DMS153 treated with DMSO at 0.1 percent for 48 hours (cell line): ENCODE data around the gene ZNF48.
A peak's percentile ranks its signal among the peaks of the same experiment; 100 is the strongest.

ENCODE experiments used
- DNase-seq: peaks from one replicate; lab custom pipeline; 2025; ENCODE audit not compliant: unreplicated experiment; lab: John Stamatoyannopoulos, UW

Gene ZNF48

DNA sequence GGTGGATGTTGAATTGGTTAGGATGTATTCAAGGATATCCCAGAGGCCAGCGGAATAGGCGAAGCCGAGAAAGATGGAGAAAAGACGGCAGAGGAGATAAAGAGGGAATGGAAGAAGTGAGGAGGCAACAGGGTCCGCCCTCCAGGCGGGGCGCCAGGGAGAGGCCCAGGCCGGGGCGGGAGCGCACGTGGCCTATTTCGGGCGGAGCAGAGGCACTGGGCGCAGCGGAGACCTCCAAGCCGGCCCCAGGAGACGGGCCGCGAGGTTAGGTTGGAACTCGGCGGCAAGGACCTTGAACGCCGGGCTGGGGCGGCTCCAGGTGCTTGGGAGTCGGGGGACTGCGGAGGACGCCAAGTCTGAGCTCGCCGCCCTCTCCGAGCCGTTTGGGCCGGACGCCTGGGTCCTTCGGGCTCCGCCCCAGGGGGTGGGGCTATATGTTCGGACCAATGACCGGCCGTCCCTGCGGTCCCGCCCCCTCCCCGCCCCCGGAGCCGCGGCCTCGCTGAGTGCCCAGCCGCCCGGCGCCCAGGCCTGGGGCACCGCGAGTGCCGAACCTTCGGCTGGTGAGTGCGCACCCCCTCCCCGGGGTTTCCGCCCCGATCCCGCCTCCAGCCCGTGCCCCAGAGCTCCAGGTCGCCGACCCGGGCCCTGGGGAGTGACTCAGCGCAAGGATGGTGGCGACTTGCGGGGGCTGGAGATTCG is 12.0 kb downstream of the ZNF48 start, which contains the start of gene ZNF771:
Gene ZNF771, plus strand, starts transcription at position 505 of the 702 bp plus-strand sequence. CDS start 448 bp downstream, outside the sequence.
- DNase-seq, result peak; percentile 86

GRCh38 chr16:30407804-30408534 is 12.7 kb downstream of the ZNF48 start:
- no peak for DNase-seq

- peak; percentile 78 for DNase-seq
Measured at GRCh38 chr16:30409125-30410060, 14.2 kb downstream of the ZNF48 start.

DNA sequence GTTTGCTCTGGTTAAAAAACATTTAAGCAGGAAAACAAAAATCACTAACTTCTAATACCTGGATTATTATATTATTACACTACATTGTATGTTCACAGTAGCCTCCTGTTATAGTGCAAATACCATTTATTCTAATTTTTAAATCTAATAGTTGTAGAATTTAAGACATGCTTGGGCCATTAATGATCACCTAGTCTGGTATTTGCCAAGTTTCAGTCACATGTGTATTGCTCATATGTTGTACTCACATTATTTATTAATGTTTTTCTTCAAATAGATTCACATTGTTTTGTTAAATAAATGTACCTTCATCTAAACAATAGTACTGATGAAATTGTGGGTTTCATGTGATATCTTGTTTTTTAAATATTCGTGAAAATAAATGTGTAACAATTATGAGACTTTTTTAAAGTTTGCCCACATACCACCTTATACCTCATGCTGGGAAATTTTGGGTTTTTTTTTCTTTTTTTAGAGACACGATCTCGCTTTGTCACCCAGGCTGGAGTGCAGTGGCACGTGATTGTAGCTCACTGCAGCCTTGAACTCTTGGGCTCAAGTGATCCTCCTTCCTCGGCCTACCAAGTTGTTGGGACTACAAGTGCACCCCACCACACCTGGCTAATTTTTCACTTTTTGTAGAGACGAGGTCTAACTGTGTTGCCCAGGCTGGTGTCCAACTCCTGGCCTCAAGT is 18.0 kb downstream of the ZNF48 start:
- no peak for DNase-seq

DNA sequence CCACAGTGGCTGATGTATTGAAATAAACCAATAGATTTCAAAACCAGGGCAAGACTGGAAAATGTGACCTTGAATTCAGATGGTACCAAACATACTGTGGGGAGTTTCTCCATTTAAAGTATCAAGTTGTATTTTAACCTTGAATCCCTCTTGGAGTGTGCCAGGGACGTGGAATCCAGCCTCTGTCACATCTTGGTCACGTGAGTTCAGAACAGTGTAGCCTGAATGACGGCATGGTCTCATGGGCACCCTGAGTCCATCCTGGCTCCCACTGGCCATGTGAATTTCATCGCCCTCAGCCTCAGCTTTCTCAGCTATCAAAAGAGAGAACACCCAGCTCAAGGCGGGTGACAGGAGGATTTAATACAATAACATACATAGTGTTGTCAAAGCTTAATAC is 18.9 kb downstream of the ZNF48 start:
- DNase-seq, result no peak

DNA sequence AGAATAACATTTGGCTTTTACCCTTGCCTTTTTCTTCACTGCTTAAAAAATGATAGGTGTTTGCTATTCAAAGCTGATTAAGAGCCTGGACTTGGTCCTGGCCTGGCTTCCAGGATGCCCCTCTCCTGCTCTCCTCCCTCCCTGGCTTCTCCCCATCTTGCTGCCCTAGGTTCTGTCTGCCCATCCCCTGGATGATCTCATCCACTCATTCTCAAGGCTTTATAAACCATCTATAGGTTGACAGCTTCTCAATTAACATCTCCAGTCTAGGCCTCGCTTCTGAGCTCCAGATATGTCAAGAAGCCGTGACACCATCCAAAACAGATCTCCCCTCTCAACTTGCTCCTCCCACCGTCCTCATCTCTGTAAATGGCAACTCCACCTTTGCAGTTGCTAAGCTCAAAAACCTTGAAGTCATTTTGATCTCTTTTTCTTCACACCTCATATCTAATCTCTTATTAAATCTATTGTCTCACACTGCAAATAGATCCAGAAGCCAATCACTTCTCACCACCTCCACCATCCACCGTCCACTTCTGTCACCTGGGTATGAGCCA is 20.9 kb downstream of the ZNF48 start:
- DNase-seq, result no peak

DNA sequence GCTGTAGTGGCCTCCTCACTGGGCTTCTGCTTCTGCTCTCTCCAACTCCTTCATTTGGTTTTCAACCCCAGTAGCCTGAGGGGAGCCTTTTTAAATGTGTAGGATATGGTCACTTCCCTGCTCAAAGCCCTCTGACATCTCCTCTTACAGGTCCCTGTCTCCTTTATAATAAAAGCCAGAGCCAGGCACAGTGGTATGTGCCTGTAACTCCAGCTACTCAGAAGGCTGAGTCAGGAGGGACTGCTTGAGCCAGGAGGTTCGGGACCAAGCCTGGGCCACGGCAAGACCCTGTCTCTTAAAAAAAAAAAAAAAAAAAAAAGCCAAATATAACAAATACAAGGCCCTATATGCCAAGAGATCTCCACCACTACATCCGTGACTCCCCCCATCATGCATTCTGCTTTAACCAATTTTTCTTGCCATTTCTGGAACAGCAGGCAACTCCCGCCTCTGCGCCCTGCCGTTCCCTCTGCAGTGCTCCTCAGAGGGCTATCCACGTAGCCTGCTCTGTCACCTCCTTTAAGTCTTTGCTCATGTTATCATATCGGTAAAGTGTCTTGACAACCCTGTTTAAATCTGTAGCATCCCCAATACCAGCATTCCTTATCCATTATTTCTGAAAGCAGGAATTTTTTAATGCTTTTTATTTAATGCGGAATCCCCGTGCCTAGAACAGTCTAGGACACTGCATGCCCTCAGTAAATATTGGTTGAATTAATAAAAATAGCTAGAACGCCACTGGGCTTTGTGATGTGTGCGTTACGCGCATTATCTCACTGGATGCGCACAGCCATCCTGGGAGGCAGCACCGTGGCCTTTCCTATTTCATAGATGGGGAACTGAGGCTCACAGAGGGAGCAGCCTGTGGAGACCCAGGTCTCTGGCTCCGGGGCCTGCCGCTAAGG is 21.7 kb downstream of the ZNF48 start:
- DNase-seq, result no peak

GRCh38 chr16:30417529-30418349 is 22.5 kb downstream of the ZNF48 start:
- peak; percentile 88 for DNase-seq

- DNase-seq, result no peak
Measured at GRCh38 chr16:30418350-30419181, 23.3 kb downstream of the ZNF48 start.

DNA sequence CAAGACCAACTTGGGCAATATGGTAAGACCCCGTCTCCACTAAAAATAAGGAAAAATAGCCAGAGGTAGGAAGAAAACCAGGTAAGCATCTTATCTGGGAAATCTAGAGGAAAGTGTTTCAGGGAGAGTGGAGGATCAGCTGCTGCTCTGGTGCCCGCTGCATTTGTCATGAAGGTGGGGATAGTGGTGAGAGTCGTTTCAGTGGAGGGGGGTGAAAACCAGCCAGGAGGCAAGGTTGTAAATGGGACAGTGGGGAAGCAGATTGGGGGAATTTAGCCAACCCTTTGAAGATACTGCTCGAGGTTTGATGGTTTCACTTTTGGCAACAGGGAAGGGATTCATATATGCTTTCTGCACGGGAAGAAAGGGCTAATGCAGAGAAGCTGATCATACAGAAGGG is 25.8 kb downstream of the ZNF48 start:
- DNase-seq, result no peak

- DNase-seq, result no peak
Measured at GRCh38 chr16:30428055-30428454, 32.8 kb downstream of the ZNF48 start.

DNA sequence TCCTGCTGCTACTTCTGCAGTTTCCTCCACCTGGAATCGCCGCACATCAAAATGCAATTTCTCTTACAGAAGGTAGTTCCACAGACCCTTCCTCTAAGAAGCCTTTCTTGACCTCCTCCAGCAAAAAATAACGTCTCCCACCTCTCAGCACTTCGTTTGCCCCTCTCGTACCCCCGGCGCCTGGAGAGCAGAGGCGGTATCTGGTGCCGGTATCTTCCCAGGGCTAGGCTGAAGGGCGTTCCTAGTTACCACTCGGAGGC is 34.1 kb downstream of the ZNF48 start:
- no peak for DNase-seq

- DNase-seq, result peak; percentile 99
Measured at GRCh38 chr16:30429678-30430427, 34.6 kb downstream of the ZNF48 start, which contains the start of gene DCTPP1. TSS of gene DCTPP1 (minus strand) at chr16:30430030. CDS start at chr16:30429980, 50 bp downstream.

DNA sequence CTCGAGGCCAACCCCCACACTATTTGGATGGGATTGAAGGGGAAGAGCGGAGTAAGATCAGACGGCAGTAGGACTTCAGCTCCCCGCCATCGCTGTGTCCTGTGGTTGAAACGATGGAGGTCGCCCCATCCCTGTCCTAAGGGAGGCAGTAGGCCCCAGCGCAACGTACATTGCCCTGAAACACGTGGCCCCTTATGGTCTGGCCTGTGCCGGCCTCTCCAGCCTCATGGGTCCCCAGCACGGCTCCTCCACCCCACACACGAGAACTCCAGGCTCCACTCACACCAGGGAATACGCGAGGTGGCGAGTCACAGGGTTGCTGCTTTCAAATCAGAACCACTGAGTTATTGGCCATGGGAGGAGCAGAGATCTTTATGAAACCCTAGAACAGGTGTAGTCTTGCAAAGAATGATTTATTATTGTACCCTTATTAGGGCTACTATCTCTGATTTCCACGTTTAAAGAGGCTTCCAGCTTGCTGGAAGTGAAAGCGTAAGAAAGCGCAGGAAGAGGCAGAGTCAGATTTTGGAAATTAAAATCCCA is 35.3 kb downstream of the ZNF48 start:
- DNase-seq, result no peak

DNA sequence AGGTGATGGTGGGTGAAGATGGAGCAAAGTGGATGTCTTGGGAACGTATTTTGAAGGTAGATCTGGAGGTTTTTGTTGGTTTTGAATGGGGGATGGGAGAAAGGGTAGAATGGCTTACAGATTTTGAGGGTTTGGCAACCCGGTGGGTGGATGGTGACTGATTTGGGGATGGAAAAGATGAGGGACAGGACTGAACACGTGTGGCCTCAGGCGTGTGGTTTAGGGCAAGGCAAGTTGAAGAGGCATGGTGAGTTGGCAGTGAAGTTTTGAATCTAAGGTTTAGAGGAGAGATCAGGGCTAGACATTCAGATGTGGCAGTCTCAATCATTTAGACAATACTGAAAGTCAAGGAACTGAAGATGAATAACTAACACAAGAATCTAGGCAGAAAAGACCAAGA is 39.6 kb downstream of the ZNF48 start:
- DNase-seq, result no peak

DNA sequence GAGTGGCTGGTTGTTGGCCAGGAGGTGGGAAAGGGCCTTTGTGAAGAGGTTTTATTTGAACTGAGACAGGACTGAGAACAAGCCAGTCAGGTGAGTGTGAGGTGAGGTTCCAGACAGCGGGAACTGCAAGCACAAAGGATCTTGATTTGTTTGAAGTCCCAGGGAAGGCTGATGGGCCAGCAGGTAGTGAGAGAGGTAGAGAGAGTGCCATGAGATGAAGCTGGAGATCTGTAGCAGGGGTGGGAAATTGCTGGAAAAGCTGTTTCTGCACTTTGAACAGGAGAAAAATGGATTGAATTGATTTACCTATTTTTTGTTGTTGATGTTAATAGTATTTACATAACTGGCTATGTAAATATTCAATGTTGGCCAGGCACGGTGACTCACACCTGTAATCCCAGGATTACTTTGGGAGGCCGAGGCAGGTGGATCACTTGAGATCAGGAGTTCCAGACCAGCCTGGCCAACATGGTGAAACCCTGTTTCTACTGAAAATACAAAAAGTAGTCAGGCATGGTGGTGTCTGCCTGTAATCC is 42.4 kb downstream of the ZNF48 start:
- DNase-seq, result peak; percentile 86

GRCh38 chr16:30438835-30439234 is 43.6 kb downstream of the ZNF48 start:
- DNase-seq, result no peak
